ENCODE results near the gene RAB30. TPM values are rescaled to one million over a fixed set of nuclear protein-coding genes. Genes with fewer than 3 reads are reported as not detected.

RAB30 gene
- total RNA-seq, 2 experiments from 2014 or later: 9.9 to 10.2 TPM

- Mint-ChIP-seq H3K36me3 (ENCODE audit: low read depth) (no peaks in the 10 kb centered on the region), H3K9me3 (peaks cover 2% of the 10 kb centered on the region), H3K4me3 (no peak overlapping the region), H3K27me3 (no peaks in the 10 kb centered on the region), H3K4me1 (peaks cover 22% of the 10 kb centered on the region), H3K27ac (no peak overlapping the region)
- ChIA-PET POLR2A (no interaction called here), CTCF (no interaction called here)
- DNase-seq: no peak
Observed at GRCh38 chr11:83047515-83048225, 24.0 kb downstream of the RAB30 start.

GRCh38 chr11:83046621-83047172, 25.0 kb downstream of the RAB30 start:
- ChIA-PET CTCF (no interaction called here), POLR2A (interaction anchor here (1.0 to 2.3 kb wide), 3 partner anchors 9 to 25 kb away, joined by 4 to 6 read pairs (median 5); partner anchors contain the start of gene RAB30)
- Mint-ChIP-seq H3K27ac (no peak overlapping the region), H3K4me1 (peaks cover 14% of the 10 kb centered on the region), H3K4me3 (no peak overlapping the region), H3K36me3 (ENCODE audit: low read depth) (no peaks in the 10 kb centered on the region), H3K27me3 (no peaks in the 10 kb centered on the region), H3K9me3 (peaks cover 2% of the 10 kb centered on the region)
- no peak for DNase-seq

- ChIA-PET POLR2A (interaction anchor here (2.2 to 2.3 kb wide), 2 partner anchors 11 to 27 kb away, joined by 5 to 6 read pairs; partner anchors contain the start of gene RAB30), CTCF (interaction anchor here (1.3 to 1.5 kb wide), 2 partner anchors 47 to 176 kb away, joined by 3 read pairs; no protein-coding TSS in a partner anchor)
- Mint-ChIP-seq H3K4me1 (peaks cover 12% of the 10 kb centered on the region), H3K36me3 (ENCODE audit: low read depth) (no peaks in the 10 kb centered on the region), H3K9me3 (no peaks in the 10 kb centered on the region), H3K4me3 (no peak overlapping the region), H3K27ac (no peak overlapping the region), H3K27me3 (no peaks in the 10 kb centered on the region)
- no peak for DNase-seq
Observed at GRCh38 chr11:83044958-83045712, 26.6 kb downstream of the RAB30 start.

- Mint-ChIP-seq H3K36me3 (ENCODE audit: low read depth) (peaks cover 5% of the 10 kb centered on the region), H3K27me3 (no peaks in the 10 kb centered on the region), H3K27ac (no peak overlapping the region), H3K9me3 (peaks cover 6% of the 10 kb centered on the region), H3K4me3 (no peak overlapping the region), H3K4me1 (peaks cover 19% of the 10 kb centered on the region)
- CTCF ChIA-PET: no interaction called here
- no peak for DNase-seq
- POLR2A ChIA-PET: interaction anchor here (2.4 kb wide), 1 partner anchor 114 kb away, joined by 6 read pairs; the partner anchor contains the start of gene PCF11
Observed at GRCh38 chr11:83042964-83043711, 28.6 kb downstream of the RAB30 start.

GRCh38 chr11:83041126-83041525, 30.6 kb downstream of the RAB30 start:
- peaks cover 6% of the 10 kb centered on the region for H3K9me3 Mint-ChIP-seq
- H3K4me1 Mint-ChIP-seq: peaks cover 19% of the 10 kb centered on the region
- H3K27ac Mint-ChIP-seq: no peak overlapping the region
- DNase-seq: no peak
- POLR2A ChIA-PET: interaction anchor here (0.6 to 0.9 kb wide), 2 partner anchors 9 to 23 kb away, joined by 3 read pairs; no protein-coding TSS in a partner anchor
- H3K4me3 Mint-ChIP-seq: no peak overlapping the region
- peaks cover 5% of the 10 kb centered on the region for H3K36me3 Mint-ChIP-seq (ENCODE audit: low read depth)
- CTCF ChIA-PET: interaction anchor here (0.6 to 1.1 kb wide), 2 partner anchors 29 to 106 kb away, joined by 3 to 4 read pairs; no protein-coding TSS in a partner anchor
- H3K27me3 Mint-ChIP-seq: no peaks in the 10 kb centered on the region

GRCh38 chr11:83039566-83039965, 32.1 kb downstream of the RAB30 start:
- H3K9me3 Mint-ChIP-seq: peaks cover 6% of the 10 kb centered on the region
- H3K4me3 Mint-ChIP-seq: no peak overlapping the region
- POLR2A ChIA-PET: interaction anchor here (0.9 kb wide), 1 partner anchor 14 kb away, joined by 4 read pairs; no protein-coding TSS in a partner anchor

GRCh38 chr11:83037877-83038276, 33.8 kb downstream of the RAB30 start:
- H3K9me3 Mint-ChIP-seq: peaks cover 6% of the 10 kb centered on the region
- no peak overlapping the region for H3K4me3 Mint-ChIP-seq
- peaks cover 5% of the 10 kb centered on the region for H3K36me3 Mint-ChIP-seq (ENCODE audit: low read depth)
- H3K4me1 Mint-ChIP-seq: peaks cover 25% of the 10 kb centered on the region
- CTCF ChIA-PET: no interaction called here
- POLR2A ChIA-PET: no interaction called here
- no peak for DNase-seq
- no peaks in the 10 kb centered on the region for H3K27me3 Mint-ChIP-seq
- no peak overlapping the region for H3K27ac Mint-ChIP-seq

More at GRCh38 chr11:83039566-83039965, 32.1 kb downstream of the RAB30 start:
- CTCF ChIA-PET: no interaction called here
- H3K36me3 Mint-ChIP-seq (ENCODE audit: low read depth): peaks cover 5% of the 10 kb centered on the region
- no peak for DNase-seq
- no peaks in the 10 kb centered on the region for H3K27me3 Mint-ChIP-seq
- no peak overlapping the region for H3K27ac Mint-ChIP-seq
- H3K4me1 Mint-ChIP-seq: peaks cover 24% of the 10 kb centered on the region

- no peak for DNase-seq
- H3K4me3 Mint-ChIP-seq: no peak overlapping the region
- H3K27me3 Mint-ChIP-seq: no peaks in the 10 kb centered on the region
- H3K36me3 Mint-ChIP-seq (ENCODE audit: low read depth): peaks cover 5% of the 10 kb centered on the region
- H3K9me3 Mint-ChIP-seq: peaks cover 6% of the 10 kb centered on the region
- peaks cover 25% of the 10 kb centered on the region for H3K4me1 Mint-ChIP-seq
- CTCF ChIA-PET: interaction anchor here (0.7 kb wide), 1 partner anchor 28 kb away, joined by 5 read pairs; no protein-coding TSS in a partner anchor
- H3K27ac Mint-ChIP-seq: no peak overlapping the region
- POLR2A ChIA-PET: no interaction called here
Observed at GRCh38 chr11:83036701-83037100, 35.0 kb downstream of the RAB30 start.

- ChIA-PET CTCF (no interaction called here), POLR2A (no interaction called here)
- Mint-ChIP-seq H3K4me3 (no peak overlapping the region), H3K27ac (no peak overlapping the region), H3K9me3 (peaks cover 6% of the 10 kb centered on the region), H3K36me3 (ENCODE audit: low read depth) (peaks cover 5% of the 10 kb centered on the region), H3K27me3 (no peaks in the 10 kb centered on the region), H3K4me1 (peaks cover 25% of the 10 kb centered on the region)
- DNase-seq: no peak
Observed at GRCh38 chr11:83035070-83035854, 36.4 kb downstream of the RAB30 start.

- POLR2A ChIA-PET: no interaction called here
- H3K27me3 Mint-ChIP-seq: no peaks in the 10 kb centered on the region
- no peak for DNase-seq
- no peak overlapping the region for H3K27ac Mint-ChIP-seq
- CTCF ChIA-PET: no interaction called here
- no peak overlapping the region for H3K4me3 Mint-ChIP-seq
- peaks cover 21% of the 10 kb centered on the region for H3K4me1 Mint-ChIP-seq
- H3K9me3 Mint-ChIP-seq: peaks cover 3% of the 10 kb centered on the region
- H3K36me3 Mint-ChIP-seq (ENCODE audit: low read depth): peaks cover 1% of the 10 kb centered on the region
Observed at GRCh38 chr11:83034673-83035014, 37.1 kb downstream of the RAB30 start.

- H3K4me1 Mint-ChIP-seq: peaks cover 18% of the 10 kb centered on the region
- H3K4me3 Mint-ChIP-seq: no peak overlapping the region
- POLR2A ChIA-PET: no interaction called here
- CTCF ChIA-PET: interaction anchor here (1.1 kb wide), 1 partner anchor 16 kb away, joined by 3 read pairs; no protein-coding TSS in a partner anchor
- no peak for DNase-seq
- no peaks in the 10 kb centered on the region for H3K27me3 Mint-ChIP-seq
- no peaks in the 10 kb centered on the region for H3K9me3 Mint-ChIP-seq
- H3K27ac Mint-ChIP-seq: no peak overlapping the region
- no peaks in the 10 kb centered on the region for H3K36me3 Mint-ChIP-seq (ENCODE audit: low read depth)
Observed at GRCh38 chr11:83033972-83034672, 37.6 kb downstream of the RAB30 start.

- ChIA-PET CTCF (interaction anchor here (1.1 kb wide), 1 partner anchor 17 kb away, joined by 3 read pairs; no protein-coding TSS in a partner anchor), POLR2A (no interaction called here)
- no peaks in the 10 kb centered on the region for H3K36me3 Mint-ChIP-seq (ENCODE audit: low read depth)
- H3K4me3 Mint-ChIP-seq: no peak overlapping the region
- DNase-seq: no peak
- H3K27ac Mint-ChIP-seq: no peak overlapping the region
- no peaks in the 10 kb centered on the region for H3K27me3 Mint-ChIP-seq
- no peaks in the 10 kb centered on the region for H3K9me3 Mint-ChIP-seq
- peaks cover 18% of the 10 kb centered on the region for H3K4me1 Mint-ChIP-seq
Observed at GRCh38 chr11:83033371-83033770, 38.3 kb downstream of the RAB30 start.

Data from activated CD4-positive, alpha-beta memory T cell treated with anti-CD3 and anti-CD28 coated beads, Interleukin-2, amount 10 ng/mL, durations not matched to agents 7 days and 5 days (primary cell).